Neural cell (in vitro differentiated cells): ENCODE data around the gene RGS14.

Experiments
- CTCF ChIP-seq: fragments of 450-650 bp; IDR thresholded peaks from 2 replicates; pipeline ENCODE4 v1.5.1; 2014; ENCODE audit warnings: antibody characterized with exemption, mild to moderate bottlenecking, moderate library complexity; ENCODE audit not compliant: poor library complexity, severe bottlenecking
- EP300 ChIP-seq: fragments of 450-650 bp; conservative IDR thresholded peaks from 2 replicates; pipeline ENCODE4 v1.6.1; 2014; ENCODE audit warnings: antibody characterized with exemption, mild to moderate bottlenecking, moderate library complexity; ENCODE audit not compliant: poor library complexity, severe bottlenecking
- EZH2 ChIP-seq: fragments of 200-600, 300-800 bp; shearing (Covaris generic), sonication (generic); IDR thresholded peaks from 2 replicates; pipeline ENCODE4 v1.6.1; 2014; ENCODE audit warnings: antibody characterized with exemption, low read length, borderline replicate concordance, mild to moderate bottlenecking; ENCODE audit not compliant: insufficient read depth, poor library complexity, severe bottlenecking
- POLR2AphosphoS5 ChIP-seq: IDR thresholded peaks from 2 replicates; pipeline ENCODE4 v1.6.1; 2012
- RAD21 ChIP-seq: fragments of 450-650 bp; conservative IDR thresholded peaks from 2 replicates; pipeline ENCODE4 v1.6.1; 2014; ENCODE audit warnings: antibody characterized with exemption, mild to moderate bottlenecking, moderate library complexity
- REST ChIP-seq: IDR thresholded peaks from 2 replicates; pipeline ENCODE4 v1.6.1; 2012; ENCODE audit warnings: borderline replicate concordance
- SMC3 ChIP-seq: fragments of 450-650 bp; conservative IDR thresholded peaks from 2 replicates; pipeline ENCODE4 v1.6.1; 2014; ENCODE audit warnings: antibody characterized with exemption, mild to moderate bottlenecking, moderate library complexity; ENCODE audit not compliant: poor library complexity
- TAF1 ChIP-seq: IDR thresholded peaks from 2 replicates; pipeline ENCODE4 v1.6.1; 2012; ENCODE audit warnings: low read depth

GRCh38 chr5:177332031-177332895 lies 25.5 kb upstream of the RGS14 start:
- TF ChIP-seq TAF1 (no peak), CTCF (no peak), POLR2AphosphoS5 (no peak), EP300 (no peak), RAD21 (no peak), SMC3 (no peak), EZH2 (no peak), REST (no peak)
